ENCODE results near the gene GAPDHS.

The GAPDHS gene

GRCh38 chr19:35528218-35529038, 4.8 kb upstream of the GAPDHS start, which contains the start of gene SBSN:
SBSN (minus strand) TSS chr19:35528311; CDS start chr19:35528281, 30 bp downstream.
- no peak within 1 kb of the TSS for H3K9ac ChIP-seq (ENCODE audit: low read depth, low read length)
- H3K4me1 ChIP-seq (ENCODE audit: control insufficient read depth, insufficient read depth, low read length) = peaks cover 13% of the 10 kb centered on the region
- H3K9me3 ChIP-seq (ENCODE audit: control insufficient read depth, insufficient read depth, low read length) = no peaks in the 10 kb centered on the region
- peaks cover 23% of the 10 kb centered on the region for H3K27me3 ChIP-seq (ENCODE audit: control insufficient read depth, insufficient read depth, low read length)
- no peak within 1 kb of the TSS for H3K4me3 ChIP-seq (ENCODE audit: low read depth, low read length)
- H3K36me3 ChIP-seq (ENCODE audit: control insufficient read depth, insufficient read depth, low read length) = no peaks in the 10 kb centered on the region

DNA sequence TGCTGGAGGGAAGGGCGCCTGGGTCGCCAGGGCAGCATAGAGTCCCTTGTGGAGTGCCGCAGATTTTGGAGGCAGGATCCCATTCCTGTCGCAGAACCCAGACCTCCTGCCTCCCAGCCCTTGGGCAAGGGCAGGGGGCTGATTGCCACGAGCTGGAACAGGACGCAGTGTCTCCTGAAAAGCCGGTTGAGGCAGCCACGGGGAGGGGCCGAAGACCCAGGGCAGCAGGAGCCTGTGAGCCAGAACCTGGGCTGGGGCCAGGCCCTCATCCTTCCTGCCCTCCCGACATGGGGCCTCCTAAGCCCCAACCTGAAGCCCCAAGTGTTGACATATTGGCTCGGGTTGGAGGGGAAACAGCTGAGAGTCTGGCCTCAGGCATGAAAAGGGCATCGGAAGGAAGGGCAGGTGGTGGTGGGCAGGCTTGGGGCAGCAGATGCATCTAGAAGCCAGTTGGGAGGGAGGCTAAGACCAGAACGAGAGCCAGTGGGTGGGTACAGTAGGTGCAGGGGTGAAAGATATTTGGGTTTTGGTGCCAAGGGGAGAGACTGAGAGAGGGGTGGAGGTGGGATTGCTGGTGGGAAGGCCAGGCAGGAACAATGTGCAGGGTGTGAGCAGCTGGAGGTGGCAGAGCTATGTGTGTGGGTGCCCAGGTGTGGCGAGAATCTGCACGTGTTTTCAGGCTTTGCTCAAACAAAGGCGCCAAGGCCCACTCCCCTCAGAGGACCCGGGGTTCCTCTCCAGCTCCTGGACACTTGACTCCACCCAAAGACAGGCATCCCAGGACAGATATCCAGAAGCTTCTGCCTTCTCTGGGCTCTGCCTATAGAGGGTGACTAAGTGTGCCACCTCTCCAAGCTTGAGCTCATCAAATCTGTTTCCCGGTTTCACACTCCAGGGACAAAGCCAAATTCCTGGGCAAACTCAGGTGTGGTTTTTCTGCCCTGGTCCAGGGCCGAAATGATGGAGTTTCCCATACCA, 3.7 kb upstream of the GAPDHS start:
- Histone ChIP-seq H3K9me3 (ENCODE audit: control insufficient read depth, insufficient read depth, low read length) (no peaks in the 10 kb centered on the region), H3K4me3 (ENCODE audit: low read depth, low read length) (no peak overlapping the region), H3K36me3 (ENCODE audit: control insufficient read depth, insufficient read depth, low read length) (no peaks in the 10 kb centered on the region), H3K9ac (ENCODE audit: low read depth, low read length) (no peak overlapping the region), H3K4me1 (ENCODE audit: control insufficient read depth, insufficient read depth, low read length) (peaks cover 6% of the 10 kb centered on the region), H3K27me3 (ENCODE audit: control insufficient read depth, insufficient read depth, low read length) (peaks cover 25% of the 10 kb centered on the region)

DNA sequence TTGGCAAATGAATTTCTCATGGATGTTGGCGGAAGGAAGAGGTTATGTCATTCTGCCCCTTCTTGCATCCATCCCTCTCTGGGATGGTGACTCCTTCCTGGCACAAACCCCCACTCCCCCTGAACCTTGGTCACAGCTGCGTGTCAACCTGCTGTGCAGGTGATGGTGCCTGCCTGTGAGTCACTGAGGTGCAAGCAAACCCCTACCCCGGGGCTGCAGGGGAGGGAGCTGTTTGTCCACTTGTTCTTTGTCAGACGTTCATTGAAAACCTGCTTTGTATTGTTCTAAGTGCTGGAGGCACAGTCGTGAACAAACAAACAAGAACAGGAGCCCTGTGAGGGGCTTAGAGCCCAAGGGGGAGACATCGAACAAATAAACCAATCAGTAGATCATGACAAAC, 2.0 kb upstream of the GAPDHS start:
- H3K9ac ChIP-seq (ENCODE audit: low read depth, low read length) = no peak overlapping the region
- peaks cover 14% of the 10 kb centered on the region for H3K27me3 ChIP-seq (ENCODE audit: control insufficient read depth, insufficient read depth, low read length)
- no peaks in the 10 kb centered on the region for H3K36me3 ChIP-seq (ENCODE audit: control insufficient read depth, insufficient read depth, low read length)
- no peaks in the 10 kb centered on the region for H3K9me3 ChIP-seq (ENCODE audit: control insufficient read depth, insufficient read depth, low read length)
- peaks cover 7% of the 10 kb centered on the region for H3K4me1 ChIP-seq (ENCODE audit: control insufficient read depth, insufficient read depth, low read length)
- H3K4me3 ChIP-seq (ENCODE audit: low read depth, low read length) = no peak overlapping the region

DNA sequence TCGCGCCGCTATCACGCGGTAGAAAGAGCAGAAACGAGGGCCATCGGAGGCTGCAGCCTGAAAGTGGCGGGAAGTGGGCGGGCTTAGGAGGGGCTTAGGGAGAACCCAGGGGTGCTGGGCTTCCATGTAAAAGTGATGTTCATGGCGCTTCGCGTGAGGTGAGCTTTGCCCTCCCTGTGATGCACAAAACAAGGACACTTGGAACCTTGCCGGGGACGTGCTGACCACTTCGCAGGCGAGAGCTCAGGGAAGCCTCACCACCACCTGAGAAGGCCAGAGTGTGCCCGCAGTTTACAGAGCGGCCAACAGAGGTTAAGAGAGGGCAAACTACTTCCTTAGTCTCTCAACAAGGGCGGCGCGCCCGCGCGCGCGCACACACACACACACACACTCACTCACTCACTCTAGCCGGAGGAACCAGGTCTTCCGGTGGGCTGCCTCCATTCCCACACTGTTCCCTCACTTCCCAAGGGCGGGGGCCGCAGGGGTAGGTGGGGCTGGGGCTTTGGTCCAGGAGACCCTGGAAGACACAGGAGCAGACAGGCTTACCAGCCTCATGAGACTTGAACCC, 651 bp downstream of the GAPDHS start:
- H3K4me1 ChIP-seq (ENCODE audit: control insufficient read depth, insufficient read depth, low read length) = peaks cover 7% of the 10 kb centered on the region
- no peaks in the 10 kb centered on the region for H3K9me3 ChIP-seq (ENCODE audit: control insufficient read depth, insufficient read depth, low read length)
- H3K27me3 ChIP-seq (ENCODE audit: control insufficient read depth, insufficient read depth, low read length) = peaks cover 11% of the 10 kb centered on the region
- H3K36me3 ChIP-seq (ENCODE audit: control insufficient read depth, insufficient read depth, low read length) = no peaks in the 10 kb centered on the region
- H3K4me3 ChIP-seq (ENCODE audit: low read depth, low read length) = peak overlapping the region; percentile 35
- peak overlapping the region; percentile 24 for H3K9ac ChIP-seq (ENCODE audit: low read depth, low read length)

GRCh38 chr19:35534803-35535480, 1.7 kb downstream of the GAPDHS start:
- Histone ChIP-seq H3K4me3 (ENCODE audit: low read depth, low read length) (no peak overlapping the region), H3K4me1 (ENCODE audit: control insufficient read depth, insufficient read depth, low read length) (peaks cover 11% of the 10 kb centered on the region), H3K27me3 (ENCODE audit: control insufficient read depth, insufficient read depth, low read length) (peaks cover 7% of the 10 kb centered on the region), H3K9me3 (ENCODE audit: control insufficient read depth, insufficient read depth, low read length) (no peaks in the 10 kb centered on the region), H3K36me3 (ENCODE audit: control insufficient read depth, insufficient read depth, low read length) (no peaks in the 10 kb centered on the region), H3K9ac (ENCODE audit: low read depth, low read length) (no peak overlapping the region)

DNA sequence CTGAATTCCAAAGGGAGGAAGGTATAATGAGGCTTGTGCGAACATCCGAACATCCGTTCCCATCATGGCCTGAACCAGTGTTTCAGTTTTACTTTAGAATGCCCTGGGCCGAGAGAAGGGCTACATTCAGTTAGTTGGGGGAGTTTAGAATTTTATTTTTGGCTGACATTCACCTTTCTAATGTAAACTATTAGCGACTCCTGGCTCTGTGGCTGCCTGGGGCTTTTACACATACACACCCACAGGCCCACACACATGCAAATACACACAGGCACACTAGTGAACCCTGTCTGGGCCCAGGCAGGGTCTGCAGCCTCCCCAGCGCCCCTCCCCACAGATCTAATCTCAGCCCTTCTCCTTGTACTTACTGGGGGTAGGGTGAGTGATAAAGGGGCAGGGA, 6.1 kb downstream of the GAPDHS start:
- Histone ChIP-seq H3K27me3 (ENCODE audit: control insufficient read depth, insufficient read depth, low read length) (no peaks in the 10 kb centered on the region), H3K9ac (ENCODE audit: low read depth, low read length) (no peak overlapping the region), H3K4me1 (ENCODE audit: control insufficient read depth, insufficient read depth, low read length) (peaks cover 9% of the 10 kb centered on the region), H3K36me3 (ENCODE audit: control insufficient read depth, insufficient read depth, low read length) (peaks cover 14% of the 10 kb centered on the region), H3K9me3 (ENCODE audit: control insufficient read depth, insufficient read depth, low read length) (no peaks in the 10 kb centered on the region), H3K4me3 (ENCODE audit: low read depth, low read length) (no peak overlapping the region)

DNA sequence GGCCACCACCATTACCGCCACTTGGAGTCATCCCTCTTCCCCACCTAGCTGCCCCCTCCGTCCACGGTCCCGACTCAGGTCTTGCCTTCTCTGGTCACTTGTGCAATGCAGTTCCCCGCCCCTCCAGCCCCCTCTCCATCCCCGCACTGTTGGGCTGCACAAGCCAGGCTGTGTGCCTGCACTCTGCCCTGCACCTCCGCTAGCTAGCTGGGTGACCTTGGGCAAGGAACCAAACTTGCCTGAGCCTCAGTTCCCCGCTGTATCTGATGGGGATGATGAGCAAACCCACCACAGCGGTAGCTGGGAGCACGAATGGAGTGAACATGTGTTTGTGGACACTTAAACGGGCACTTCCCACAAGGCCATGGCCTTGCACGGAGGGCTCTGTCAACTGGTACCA, 6.6 kb downstream of the GAPDHS start:
- Histone ChIP-seq H3K4me1 (ENCODE audit: control insufficient read depth, insufficient read depth, low read length) (peaks cover 12% of the 10 kb centered on the region), H3K9me3 (ENCODE audit: control insufficient read depth, insufficient read depth, low read length) (no peaks in the 10 kb centered on the region), H3K27me3 (ENCODE audit: control insufficient read depth, insufficient read depth, low read length) (no peaks in the 10 kb centered on the region), H3K9ac (ENCODE audit: low read depth, low read length) (no peak overlapping the region), H3K4me3 (ENCODE audit: low read depth, low read length) (no peak overlapping the region), H3K36me3 (ENCODE audit: control insufficient read depth, insufficient read depth, low read length) (peaks cover 14% of the 10 kb centered on the region)

DNA sequence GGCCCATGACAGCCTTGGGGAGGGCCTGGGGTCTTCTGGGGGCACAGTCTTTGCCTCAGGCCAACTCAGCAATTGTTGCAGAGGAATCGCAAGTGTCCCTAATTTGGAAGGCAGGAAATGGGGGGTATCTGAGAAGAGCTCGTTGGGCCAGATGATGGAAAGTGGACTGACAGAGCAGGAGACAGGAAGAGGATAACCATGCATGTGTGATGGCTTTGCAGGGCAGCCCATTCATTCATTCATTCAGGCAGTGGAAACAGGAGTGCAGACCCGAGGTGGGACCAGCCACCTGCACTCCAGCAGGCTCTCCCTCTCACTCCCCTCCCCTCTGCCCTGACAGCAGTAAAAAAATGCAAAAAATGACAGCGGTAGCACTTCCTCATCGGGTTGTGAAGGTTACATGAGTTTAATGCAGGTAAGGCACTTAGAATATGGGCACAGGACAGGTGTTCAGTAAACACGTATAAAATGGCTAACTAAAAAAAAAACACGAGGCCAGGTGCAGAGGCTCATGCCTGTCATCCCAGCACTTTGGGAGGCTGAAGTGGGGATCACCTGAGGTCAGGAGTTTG, 7.2 kb downstream of the GAPDHS start:
- Histone ChIP-seq H3K4me1 (ENCODE audit: control insufficient read depth, insufficient read depth, low read length) (peaks cover 10% of the 10 kb centered on the region), H3K9ac (ENCODE audit: low read depth, low read length) (no peak overlapping the region), H3K36me3 (ENCODE audit: control insufficient read depth, insufficient read depth, low read length) (peaks cover 14% of the 10 kb centered on the region), H3K9me3 (ENCODE audit: control insufficient read depth, insufficient read depth, low read length) (no peaks in the 10 kb centered on the region), H3K27me3 (ENCODE audit: control insufficient read depth, insufficient read depth, low read length) (no peaks in the 10 kb centered on the region), H3K4me3 (ENCODE audit: low read depth, low read length) (no peak overlapping the region)

DNA sequence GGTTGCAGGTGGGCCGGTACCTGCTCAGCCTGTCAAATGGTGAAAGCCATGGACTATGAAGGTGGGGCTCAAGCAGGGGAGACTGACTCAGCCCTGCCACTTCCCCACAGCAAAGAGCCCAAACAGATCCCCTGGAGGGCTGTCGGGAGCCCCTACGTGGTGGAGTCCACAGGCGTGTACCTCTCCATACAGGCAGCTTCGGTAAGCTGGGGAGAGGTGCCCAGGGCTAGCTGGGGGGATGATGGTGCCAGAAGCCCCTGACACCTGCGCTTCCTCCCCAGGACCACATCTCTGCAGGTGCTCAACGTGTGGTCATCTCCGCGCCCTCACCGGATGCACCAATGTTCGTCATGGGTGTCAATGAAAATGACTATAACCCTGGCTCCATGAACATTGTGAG, 9.0 kb downstream of the GAPDHS start:
- Histone ChIP-seq H3K4me3 (ENCODE audit: low read depth, low read length) (no peak overlapping the region), H3K27me3 (ENCODE audit: control insufficient read depth, insufficient read depth, low read length) (no peaks in the 10 kb centered on the region), H3K4me1 (ENCODE audit: control insufficient read depth, insufficient read depth, low read length) (peaks cover 13% of the 10 kb centered on the region), H3K36me3 (ENCODE audit: control insufficient read depth, insufficient read depth, low read length) (peaks cover 19% of the 10 kb centered on the region), H3K9me3 (ENCODE audit: control insufficient read depth, insufficient read depth, low read length) (no peaks in the 10 kb centered on the region), H3K9ac (ENCODE audit: low read depth, low read length) (no peak overlapping the region)

DNA sequence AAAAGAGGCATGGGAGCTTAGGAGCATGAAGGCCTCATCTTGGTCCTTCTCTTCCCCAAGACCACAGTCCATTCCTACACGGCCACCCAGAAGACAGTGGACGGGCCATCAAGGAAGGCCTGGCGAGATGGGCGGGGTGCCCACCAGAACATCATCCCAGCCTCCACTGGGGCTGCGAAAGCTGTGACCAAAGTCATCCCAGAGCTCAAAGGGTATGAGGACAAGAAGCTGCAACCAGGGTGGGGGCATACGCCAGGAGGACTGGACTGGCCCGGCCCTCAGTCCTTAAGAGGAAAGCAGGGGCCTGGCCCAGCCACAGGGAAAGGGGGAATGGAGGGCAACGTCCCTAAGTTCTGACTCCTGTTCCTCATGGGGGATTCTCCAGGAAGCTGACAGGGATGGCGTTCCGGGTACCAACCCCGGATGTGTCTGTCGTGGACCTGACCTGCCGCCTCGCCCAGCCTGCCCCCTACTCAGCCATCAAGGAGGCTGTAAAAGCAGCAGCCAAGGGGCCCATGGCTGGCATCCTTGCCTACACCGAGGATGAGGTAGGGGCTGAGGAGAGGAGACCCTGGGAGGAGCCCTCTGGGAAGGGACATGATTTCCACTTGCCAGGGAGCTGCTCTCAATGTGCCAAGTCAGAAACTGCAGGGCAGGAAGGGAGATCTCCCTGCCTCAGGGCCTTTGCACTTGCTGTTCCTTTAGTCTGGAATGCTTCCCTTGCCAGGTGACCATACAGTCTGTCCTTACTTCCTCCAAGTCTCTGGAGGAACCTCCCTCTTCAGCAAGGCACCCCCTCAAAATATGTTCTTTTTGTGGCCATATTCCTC, 10.2 kb downstream of the GAPDHS start:
- peaks cover 13% of the 10 kb centered on the region for H3K4me1 ChIP-seq (ENCODE audit: control insufficient read depth, insufficient read depth, low read length)
- no peak overlapping the region for H3K4me3 ChIP-seq (ENCODE audit: low read depth, low read length)
- H3K36me3 ChIP-seq (ENCODE audit: control insufficient read depth, insufficient read depth, low read length) = peaks cover 26% of the 10 kb centered on the region
- no peaks in the 10 kb centered on the region for H3K9me3 ChIP-seq (ENCODE audit: control insufficient read depth, insufficient read depth, low read length)
- no peak overlapping the region for H3K9ac ChIP-seq (ENCODE audit: low read depth, low read length)
- H3K27me3 ChIP-seq (ENCODE audit: control insufficient read depth, insufficient read depth, low read length) = no peaks in the 10 kb centered on the region
